ENCODE results near the gene PTPRE. TPM values are rescaled to one million over a fixed set of nuclear protein-coding genes. Genes with fewer than 3 reads are reported as not detected.

Gene PTPRE
- total RNA-seq, 1 donor from 2014 or later = 17.4 TPM

DNA sequence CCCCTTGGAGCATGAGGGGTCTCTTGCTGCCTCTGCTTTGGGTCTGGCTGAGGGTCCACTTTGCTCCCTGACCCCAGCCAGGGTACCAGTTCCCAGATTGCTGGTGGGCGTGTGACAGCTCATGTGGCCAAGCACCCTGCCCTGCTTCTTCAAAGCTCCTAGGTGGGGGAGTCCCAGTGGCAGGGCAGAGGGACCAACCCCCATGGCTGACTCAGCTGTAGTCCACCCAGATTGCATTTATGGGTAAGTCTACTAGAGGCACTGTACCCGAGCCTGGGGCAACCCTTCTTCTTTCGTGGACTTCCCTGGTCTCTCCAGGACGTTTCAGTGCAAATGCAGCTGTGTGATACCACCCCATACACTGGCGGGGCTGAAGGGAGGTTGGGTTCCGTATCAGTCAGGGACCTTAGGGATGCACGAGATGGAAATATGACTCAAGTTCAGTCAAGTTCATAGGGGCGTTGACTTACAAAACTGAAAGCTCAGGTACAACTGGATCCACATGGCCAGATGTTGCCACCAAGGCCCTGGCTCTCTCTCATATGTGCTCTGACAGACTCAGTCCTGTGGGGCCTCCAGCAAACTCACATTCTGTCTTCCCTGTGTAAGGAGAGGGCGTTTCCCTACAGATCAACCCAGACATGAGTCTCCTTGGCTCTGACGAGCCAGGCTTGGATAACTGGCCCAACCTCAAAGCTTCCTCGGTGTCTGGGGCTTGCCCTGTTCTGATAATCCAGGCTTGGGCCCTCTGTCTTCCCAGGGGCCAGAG, 13.6 kb downstream of the PTPRE start:
- ATAC-seq = no peak
- intact Hi-C loops (cut with DNase I) = loop anchor here (5.0 kb wide), 1 partner anchor 57 kb away; no protein-coding TSS in a partner anchor

DNA sequence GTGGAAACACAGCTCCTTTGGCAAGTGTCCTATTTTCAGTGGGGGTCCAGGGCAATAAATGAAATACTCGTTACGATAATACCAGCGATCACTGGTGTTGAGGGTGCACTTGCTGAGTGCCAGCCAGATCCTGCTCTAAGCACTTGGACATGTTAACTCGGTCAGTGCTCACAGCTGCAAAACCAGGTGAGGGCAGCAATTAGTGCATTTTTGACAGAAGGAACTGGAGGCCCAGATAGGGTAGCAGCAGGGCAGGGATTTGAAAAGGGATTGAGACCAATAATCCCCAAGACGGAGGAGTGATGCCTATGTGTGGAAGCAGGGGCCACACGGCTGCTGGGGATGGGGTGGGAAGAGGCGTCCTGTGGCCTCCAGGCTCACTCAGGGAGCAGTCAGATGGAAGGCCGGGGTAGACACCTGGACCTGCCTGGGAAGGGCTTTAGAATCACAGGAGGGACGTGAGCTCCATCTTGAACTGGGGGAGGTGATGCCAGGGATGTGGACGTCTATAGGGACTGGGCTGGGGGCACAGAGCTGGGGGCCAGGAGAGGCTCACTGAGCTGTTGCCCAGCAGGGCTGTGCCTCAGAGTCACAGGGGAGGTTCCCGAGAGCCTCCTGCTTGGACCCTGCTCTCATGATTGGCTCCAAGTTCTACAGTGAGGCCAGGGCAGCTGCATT, 14.3 kb downstream of the PTPRE start:
- intact Hi-C loops (cut with DNase I) = loop anchor here (5.0 kb wide), 1 partner anchor 56 kb away; no protein-coding TSS in a partner anchor

More for the DNA sequence above, 13.6 kb downstream of the PTPRE start:
- no peak for DNase-seq (ENCODE audit: missing footprints)

DNA sequence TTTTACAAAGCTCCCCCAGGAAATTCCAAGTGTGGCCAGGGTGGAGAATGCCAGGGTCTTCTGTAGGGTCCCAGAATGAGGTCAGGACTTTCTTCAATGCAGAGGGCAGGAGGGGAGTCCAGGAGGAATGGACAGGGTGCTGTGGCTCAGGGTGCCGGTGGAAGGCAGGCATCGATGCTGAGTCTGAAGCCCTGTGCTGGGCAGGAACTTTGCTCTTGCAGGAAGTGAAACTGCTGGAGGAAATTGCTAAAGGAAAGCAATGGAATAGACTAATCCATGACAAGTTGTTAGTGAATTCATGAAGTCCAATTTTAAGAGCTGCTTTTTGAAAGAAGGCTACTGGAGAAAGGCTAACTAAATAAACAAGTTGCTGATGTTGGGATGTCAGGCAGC, 14.8 kb downstream of the PTPRE start:
- intact Hi-C loops (cut with DNase I) = loop anchor here (5.0 kb wide), 1 partner anchor 56 kb away; no protein-coding TSS in a partner anchor
- ATAC-seq = no peak
- DNase-seq (ENCODE audit: missing footprints) = no peak

More for the DNA sequence above, 14.3 kb downstream of the PTPRE start:
- no peak for ATAC-seq
- no peak for DNase-seq (ENCODE audit: missing footprints)

DNA sequence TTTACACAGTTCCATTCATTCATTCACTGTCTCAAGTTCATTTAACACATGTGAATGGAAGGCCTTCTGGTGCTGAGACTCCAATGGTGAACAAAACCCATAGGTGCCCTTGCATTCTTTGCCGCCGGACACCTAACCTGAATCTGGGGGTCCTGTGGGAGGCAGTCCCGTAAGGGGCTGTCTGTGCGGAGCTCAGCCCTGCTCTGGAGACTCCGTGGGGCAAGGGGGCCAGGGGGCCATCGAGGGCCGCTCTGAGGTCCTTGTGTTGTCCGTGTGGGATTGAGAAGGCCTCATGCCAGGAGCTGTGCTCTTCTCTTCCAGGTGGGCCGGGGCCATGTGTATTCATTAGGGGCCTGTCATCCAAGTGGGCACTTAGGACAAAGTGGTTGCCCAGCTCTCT, 15.3 kb downstream of the PTPRE start:
- DNase-seq (ENCODE audit: missing footprints) = no peak
- no peak for ATAC-seq
- intact Hi-C loops (cut with DNase I) = loop anchor here (5.0 kb wide), 1 partner anchor 55 kb away; no protein-coding TSS in a partner anchor

DNA sequence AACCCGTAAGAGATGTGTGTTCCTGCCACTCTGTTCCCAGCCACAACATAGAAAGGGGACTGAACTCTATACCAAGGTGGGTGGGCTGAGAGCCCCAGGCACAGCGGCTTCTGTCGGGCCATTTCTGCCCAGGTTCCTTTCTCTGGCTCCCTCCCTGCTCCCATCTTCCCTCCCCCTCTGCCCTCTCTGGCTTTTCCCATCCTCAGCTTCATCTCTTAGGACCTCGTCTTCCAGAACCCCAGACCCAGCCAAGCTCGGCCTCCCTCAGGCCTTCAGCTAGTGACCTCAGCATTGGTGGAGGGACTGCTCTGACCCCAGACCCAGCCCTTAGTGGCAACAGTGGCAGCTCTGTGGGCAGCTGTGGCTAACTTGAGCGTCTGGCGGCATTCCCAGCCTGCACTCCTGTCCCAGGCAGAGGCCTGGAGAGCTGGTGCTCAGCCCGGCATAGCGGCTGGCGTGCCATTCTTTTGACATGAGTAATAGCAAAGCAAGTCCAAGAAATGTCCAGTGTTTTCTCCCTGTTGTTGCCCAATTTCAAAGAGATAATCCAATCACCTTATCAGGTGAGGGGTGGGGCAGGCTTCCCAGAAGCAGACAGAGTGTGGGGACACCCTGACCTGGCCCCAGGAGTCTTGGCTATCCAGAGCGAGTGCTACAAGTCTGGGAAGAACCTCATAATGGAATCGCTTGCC, 15.9 kb downstream of the PTPRE start:
- intact Hi-C loops (cut with DNase I) = loop anchor here (5.0 kb wide), 1 partner anchor 54 kb away; no protein-coding TSS in a partner anchor
- ATAC-seq (peak; percentile 83), DNase-seq (ENCODE audit: missing footprints) (peak; percentile 88)

DNA sequence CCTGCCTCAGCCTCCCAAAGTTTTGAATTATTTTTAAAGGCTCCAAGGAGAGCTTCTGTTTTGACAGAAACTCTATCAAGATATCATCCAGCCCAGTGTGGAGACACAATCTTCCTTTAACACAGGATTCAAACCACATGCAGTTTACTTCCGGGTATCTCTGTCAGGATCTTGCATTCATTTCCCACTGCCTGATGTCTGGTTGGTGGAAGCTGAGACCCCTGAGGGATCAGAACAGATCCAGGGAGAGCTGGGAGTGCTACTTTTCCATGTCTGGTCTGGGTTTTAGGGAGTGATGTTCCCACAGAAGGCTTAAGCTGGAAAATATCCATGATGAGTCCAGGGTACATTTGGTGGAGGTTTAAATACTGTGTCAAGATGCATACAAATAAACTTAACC, 16.7 kb downstream of the PTPRE start:
- DNase-seq (ENCODE audit: missing footprints) (no peak), ATAC-seq (no peak)
- intact Hi-C loops (cut with DNase I) = loop anchor here (5.0 kb wide), 1 partner anchor 54 kb away; no protein-coding TSS in a partner anchor

DNA sequence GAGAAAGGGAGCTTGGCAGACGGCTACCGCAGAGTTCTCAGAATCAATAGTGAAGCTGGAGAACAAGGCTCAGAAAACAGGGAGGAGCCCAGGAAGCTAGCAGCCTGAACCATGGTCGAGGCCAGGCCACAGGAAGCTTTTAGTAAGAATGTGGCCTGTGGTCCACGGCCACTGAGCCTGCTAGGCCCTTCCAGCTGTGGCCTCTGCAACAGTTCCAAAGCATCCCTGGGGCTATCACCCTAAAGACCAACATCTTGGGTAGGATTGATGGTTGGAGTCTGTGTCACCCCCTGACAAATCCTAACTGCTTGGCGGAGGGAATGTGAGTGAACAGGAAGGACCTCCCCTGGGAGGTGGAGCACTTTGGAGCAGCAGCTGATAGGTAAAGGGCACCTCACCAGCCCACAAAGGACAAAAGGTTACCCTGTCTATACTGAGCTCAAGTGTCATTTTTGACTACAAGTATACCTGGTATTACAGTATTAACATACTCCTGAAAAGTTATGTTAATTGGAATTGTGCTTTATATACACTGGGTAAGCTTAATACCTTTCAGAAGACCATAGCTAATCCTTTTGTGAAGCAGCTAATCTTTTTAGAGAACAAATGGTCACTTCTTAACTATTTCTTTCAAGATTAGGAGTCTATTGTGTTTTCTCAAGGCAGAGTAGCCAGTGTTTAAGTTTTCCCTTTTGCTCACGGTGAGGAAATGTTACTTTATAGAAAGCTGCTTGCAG, 18.7 kb downstream of the PTPRE start:
- intact Hi-C loops (cut with DNase I) = no loop called here
- ATAC-seq = no peak
- DNase-seq (ENCODE audit: missing footprints) = no peak

DNA sequence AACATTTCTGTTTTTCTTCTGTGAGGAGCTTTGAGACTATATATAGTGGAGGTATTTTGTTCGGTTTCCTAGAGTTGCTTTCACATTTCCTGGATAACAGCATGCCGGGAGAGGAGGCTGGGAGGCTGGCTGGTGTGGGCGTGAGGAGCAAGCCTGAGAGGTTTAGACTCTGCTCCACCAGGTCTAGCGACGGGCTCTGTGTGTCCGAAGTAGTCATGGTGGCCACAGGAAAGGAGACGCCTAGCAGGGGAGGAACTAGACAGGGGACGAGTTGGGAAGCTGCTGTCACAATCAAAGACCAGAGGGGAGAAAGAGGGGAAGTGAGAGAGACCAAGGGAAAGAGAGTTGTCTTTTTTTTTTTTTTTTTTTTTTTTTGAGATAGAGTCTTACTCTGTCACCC, 19.6 kb downstream of the PTPRE start:
- DNase-seq (ENCODE audit: missing footprints) (no peak), ATAC-seq (peak; percentile 20)
- intact Hi-C loops (cut with DNase I) = no loop called here

DNA sequence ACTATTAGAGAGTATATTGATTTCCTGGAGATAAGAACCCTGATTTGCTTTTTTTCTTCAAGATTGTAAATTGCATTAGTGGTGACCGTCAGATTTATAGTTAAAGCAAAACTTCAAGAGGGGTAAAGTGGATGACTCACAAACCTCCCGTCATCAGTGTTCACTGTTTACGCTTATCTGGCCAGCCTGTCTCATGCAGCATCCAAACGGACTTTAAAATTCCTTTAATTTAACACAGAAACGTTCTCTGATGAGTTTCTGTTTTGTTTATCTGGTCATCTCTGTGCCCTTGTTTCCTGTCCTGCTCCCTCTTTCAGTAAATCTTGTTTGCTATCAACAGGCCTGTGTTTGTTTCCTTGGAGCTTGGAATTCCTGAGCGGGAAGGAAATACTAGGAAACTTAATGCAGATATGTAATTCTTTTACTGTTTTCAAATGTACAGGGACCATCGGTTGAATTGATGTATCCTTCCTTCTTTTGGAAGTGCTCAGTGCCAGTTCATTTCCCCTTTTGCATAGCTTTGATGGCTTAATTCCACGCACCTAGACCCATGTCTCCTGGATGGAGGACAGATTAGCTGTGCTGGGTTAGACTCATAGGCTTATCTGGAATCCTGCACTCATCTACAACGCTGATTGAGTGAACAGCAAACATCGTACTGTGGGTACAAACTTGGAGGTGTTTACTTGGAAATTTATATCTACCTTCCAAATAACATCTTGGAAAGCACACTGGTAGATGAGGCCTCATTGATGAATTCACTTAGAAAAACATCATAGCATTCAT, 21.3 kb downstream of the PTPRE start:
- DNase-seq (ENCODE audit: missing footprints) (no peak), ATAC-seq (no peak)
- intact Hi-C loops (cut with DNase I) = no loop called here

DNA sequence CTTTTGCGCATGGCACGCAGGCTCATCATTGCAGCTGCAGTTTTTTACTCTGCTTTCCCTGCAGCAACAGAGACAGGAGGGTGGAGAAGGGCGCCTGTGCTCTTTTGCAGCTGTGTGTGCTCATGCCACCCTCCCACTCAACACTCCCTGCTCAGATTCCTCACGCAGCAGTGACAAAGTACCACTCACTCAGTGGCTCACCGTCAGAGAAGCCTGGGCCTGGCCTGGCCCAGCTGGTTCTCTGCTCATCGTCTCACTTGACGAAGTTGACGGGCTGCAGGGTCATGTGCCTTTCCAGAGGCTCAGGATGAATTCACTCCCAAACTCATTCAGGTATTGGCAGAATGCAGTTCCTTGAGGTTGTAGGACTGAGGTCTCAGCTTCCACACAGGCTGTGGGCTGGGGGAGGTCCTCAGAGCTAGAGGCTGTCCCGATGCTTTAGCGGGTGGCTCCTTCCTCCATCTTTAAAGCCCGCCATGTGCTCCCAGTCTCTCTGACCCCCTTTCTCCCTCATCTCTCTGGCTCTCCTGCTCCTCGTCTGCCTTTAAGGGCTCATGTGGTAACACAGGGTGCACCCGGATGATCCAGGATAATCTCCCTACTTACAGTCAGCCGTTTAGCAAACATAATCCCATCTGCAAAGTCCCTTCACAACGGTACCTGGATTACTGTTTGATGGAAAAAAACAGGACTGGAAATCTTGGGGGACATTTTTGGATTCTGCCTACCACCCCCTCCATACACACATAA, 25.8 kb downstream of the PTPRE start:
- intact Hi-C loops (cut with DNase I) = no loop called here
- no peak for ATAC-seq
- DNase-seq (ENCODE audit: missing footprints) = no peak

DNA sequence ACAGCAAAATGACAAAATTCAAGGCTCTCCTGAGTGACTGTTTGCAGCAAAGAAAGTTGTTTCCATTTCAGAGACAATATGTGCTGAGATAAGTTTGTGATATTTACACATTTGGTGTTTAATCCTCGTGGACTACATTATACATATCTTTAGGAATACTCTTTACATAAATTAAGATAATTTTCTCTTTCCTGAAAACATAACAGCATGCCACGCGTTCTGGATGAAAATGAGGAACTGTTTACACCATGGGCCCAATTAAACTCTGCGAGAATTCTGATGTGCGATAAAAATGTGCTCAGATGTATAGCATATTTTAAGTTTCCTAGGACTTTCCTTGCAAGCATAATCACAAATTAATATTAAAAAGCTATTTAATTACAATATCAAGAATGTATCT, 26.4 kb downstream of the PTPRE start:
- intact Hi-C loops (cut with DNase I) = no loop called here
- no peak for ATAC-seq
- DNase-seq (ENCODE audit: missing footprints) = no peak

DNA sequence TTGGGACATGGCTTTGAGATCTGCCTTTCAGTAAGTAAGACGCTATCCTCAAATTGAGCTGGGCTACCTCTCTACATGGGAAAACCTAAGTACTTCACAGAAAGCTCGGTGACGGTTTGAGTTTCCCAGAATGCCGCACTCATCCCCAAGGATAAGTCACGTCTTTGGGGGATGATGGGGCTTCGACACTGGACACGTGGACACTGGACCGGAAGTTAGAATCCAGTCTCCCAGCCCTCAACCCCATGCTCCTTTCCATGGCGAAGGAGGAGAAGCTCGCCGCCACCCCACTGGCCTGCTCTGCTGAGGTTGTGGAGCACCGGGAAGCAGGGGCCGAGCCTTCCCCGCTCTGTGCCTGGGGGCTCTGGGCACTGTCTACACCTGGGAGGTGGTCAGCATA, 27.5 kb downstream of the PTPRE start:
- no peak for ATAC-seq

DNA sequence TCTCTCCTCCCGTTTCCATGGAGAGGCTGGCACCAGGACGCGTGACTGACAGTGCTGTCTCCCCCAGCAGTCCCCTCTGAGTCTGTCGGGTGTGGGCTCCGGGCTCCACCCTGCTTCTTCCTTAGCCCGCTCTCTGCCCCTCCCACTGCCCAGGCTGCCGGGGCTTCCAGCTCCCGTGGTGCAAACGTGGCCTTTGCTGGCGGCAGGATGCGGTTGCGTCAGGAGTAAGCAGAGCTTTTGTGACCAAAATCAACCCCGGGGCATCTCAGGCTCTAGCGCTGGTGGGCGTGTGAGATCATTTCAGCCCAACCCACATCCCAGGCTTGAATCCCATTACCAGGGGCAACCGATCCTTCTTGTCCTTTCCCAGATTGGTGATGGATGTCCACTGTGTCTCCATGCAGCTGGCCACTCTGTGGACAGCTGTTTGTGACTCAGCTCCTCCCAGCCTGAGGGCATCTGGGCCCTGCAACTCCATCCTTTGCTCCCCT, 28.2 kb downstream of the PTPRE start:
- DNase-seq (ENCODE audit: missing footprints) (no peak), ATAC-seq (no peak)
- intact Hi-C loops (cut with DNase I) = no loop called here

More for the DNA sequence above, 27.5 kb downstream of the PTPRE start:
- no peak for DNase-seq (ENCODE audit: missing footprints)
- intact Hi-C loops (cut with DNase I) = no loop called here

DNA sequence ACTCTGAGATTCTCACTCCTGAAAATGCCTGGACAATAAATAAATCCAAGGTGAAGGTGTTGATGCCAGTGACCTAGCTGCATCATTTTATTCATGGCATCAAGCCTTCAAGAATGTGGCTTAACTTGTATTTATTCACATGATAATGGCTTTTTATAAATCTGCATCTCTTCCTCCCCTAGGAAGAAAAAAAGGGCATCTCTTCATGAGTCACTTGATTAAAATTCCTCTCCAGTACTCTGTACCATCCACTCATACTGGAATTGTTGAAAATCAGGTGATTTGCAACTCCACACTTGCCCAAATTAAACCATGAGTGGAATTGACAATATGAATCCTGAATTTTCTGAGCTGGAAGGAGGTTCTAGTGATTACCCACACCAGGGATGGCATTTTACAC, 30.2 kb downstream of the PTPRE start:
- intact Hi-C loops (cut with DNase I) = no loop called here
- DNase-seq (ENCODE audit: missing footprints) = no peak
- ATAC-seq = no peak

DNA sequence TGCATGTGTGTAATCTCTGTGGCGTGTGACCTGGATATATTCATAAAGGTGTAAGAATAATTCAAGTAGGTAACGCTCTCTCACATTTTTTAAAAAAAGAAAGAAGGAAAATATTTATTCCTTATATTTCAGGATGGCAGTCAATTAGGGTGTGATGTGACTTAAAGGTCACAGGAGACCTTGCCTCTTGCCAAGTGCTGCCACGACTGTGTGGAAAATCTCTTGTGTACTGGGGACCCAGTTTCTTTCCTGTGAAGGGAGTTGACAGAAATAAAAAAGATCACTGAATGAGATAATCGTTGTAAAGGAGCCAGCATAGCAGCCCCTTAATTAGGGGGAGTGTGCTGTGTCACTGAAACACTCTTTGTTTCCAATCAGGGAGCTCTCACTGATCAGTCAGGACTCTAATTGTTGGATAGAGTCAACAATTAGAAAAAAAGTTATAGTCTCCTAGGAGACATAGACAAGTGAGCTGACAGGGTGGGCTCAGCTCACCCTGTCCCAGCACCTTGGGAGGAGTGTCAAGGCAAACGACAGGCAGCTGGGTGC, 31.1 kb downstream of the PTPRE start:
- ATAC-seq = no peak
- intact Hi-C loops (cut with DNase I) = no loop called here
- no peak for DNase-seq (ENCODE audit: missing footprints)

DNA sequence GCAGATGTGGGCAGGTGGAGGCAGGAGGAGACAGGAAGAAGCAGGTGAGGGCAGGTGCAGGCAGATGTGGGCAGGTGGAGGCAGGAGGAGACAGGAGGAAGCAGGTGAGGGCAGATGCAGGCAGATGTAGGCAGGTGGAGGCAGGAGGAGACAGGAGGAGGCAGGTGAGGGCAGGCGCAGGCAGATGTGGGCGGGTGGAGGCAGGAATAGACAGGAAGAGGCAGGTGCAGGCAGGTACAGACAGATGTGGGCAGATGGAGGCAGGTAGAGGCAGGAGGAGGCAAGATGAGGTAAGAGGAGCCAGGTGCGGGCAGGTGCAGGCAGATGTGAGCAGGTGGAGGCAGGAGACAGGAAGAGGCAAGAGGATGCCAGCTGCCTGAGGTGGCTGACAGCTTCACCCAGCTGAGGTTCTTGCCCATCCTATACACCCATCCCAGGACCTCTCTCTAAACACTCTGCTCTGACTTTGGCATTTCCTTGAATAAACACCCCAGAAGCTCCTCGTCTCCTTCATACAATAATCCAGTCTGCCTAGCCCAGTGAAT, 33.0 kb downstream of the PTPRE start:
- intact Hi-C loops (cut with DNase I) = no loop called here
- DNase-seq (ENCODE audit: missing footprints) (no peak), ATAC-seq (no peak)

Measured in Right ventricle myocardium inferior (tissue), 1 donor.